OCI-LY1 (cell line): ENCODE results near the gene AGPAT1.

Source experiments
- CTCF ChIP-seq: fragments of 200-600 bp; sonication (generic), shearing (Covaris generic); IDR thresholded peaks from 2 replicates; pipeline ENCODE4 v1.5.1; 2017; ENCODE audit warnings: mild to moderate bottlenecking, antibody characterized with exemption, low read length, moderate library complexity, mixed read lengths
- EZH2 ChIP-seq: fragments of 200-600 bp; sonication (generic), shearing (Covaris generic); IDR thresholded peaks from 2 replicates; pipeline ENCODE4 v1.8.0; 2017; ENCODE audit warnings: borderline replicate concordance, mixed run types, mild to moderate bottlenecking, antibody characterized with exemption, low read length, moderate library complexity, mixed read lengths

- TF ChIP-seq CTCF: no peak
- no peak for TF ChIP-seq EZH2
These were observed 28.4 kb upstream of the AGPAT1 start for GRCh38 chr6:32204268-32204715.
